ENCODE data around the gene RNASE7. TPM values are rescaled to one million over a fixed set of nuclear protein-coding genes. Genes with fewer than 3 reads are reported as not detected.

RNASE7 gene
- polyA plus RNA-seq, 1 of the 3 experiments (the other 2 are of a cell fraction) = not detected

DNA sequence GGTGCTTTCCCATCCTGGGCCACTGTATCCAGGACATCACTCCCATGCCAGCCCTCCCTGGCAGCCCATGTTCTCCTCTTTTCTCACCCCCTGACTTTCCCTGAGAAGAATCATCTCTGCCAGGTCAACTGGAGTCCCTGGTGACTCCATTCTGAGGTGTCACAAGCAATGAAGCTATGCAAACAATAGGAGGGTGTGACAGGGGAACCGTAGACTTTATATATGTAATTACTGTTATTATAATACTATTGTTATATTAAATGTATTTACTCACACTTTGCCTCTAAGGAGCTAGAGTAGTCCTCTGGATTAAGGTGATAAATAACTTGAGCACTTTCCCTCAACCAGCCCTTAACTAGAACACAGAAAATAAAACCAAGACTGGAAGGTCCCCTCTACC, 47.1 kb downstream of the RNASE7 start:
- Histone ChIP-seq H3K4me1 (ENCODE audit: control insufficient read depth in 1 of 2, insufficient read depth in 2 of 2, low read depth in 1 of 2, low read length in 1 of 2) (peaks cover 15 to 31% of the 10 kb centered on the region in 2 experiments; a peak in 3 of 4 replicates), H3K36me3 (replicated peaks in 1 of 2; ENCODE audit: control insufficient read depth in 1 of 2, insufficient read depth in 2 of 2, low read length in 1 of 2) (peaks cover 45 to 77% of the 10 kb centered on the region in 2 experiments), H4K20me1 (ENCODE audit: insufficient read depth) (peaks cover 11% of the 10 kb centered on the region; the same call in 1 of the 2 replicates), H3K9me2 (no peaks in the 10 kb centered on the region), H3K4me2 (no peak overlapping the region), H3K79me2 (ENCODE audit: insufficient read depth) (peaks cover 5% of the 10 kb centered on the region; the same call in 1 of the 2 replicates), H3K27me3 (ENCODE audit: insufficient read depth) (no peaks in the 10 kb centered on the region), H2AFZ (ENCODE audit: low read depth) (no peak overlapping the region), H3K4me3 (ENCODE audit: low read depth in 2 of 2, low read length in 1 of 2) (no peak overlapping the region), H3K27ac (ENCODE audit: low read depth in 2 of 2, low read length in 1 of 2) (peak overlapping the region; percentile 11 to 89; a peak in 3 of 4 replicates), H3K9ac (no peak overlapping the region), H3K9me3 (no peaks in the 10 kb centered on the region), H3F3A (replicated peaks; ENCODE audit: insufficient read depth) (peaks cover 51% of the 10 kb centered on the region)
- peak; percentile 16 for DNase-seq
- CTCF ChIA-PET = interaction anchor here (0.6 to 8.6 kb wide), 14 partner anchors 6 to 281 kb away, joined by 3 to 79 read pairs (median 6); partner anchors contain the start of genes ARHGEF40 and ZNF219
- 67% methylated on average over 1 of the region's 1 CpG for WGBS (ENCODE audit: low lambda C conversion rate)
- no peak for TF ChIP-seq FOSL2 (IDR thresholded peaks at IDR 0.05; ENCODE audit: borderline replicate concordance, low read depth)
- TF ChIP-seq TAF1 (IDR thresholded peaks at IDR 0.05; ENCODE audit: borderline replicate concordance, low read depth, low read length) = no peak
- no peak for TF ChIP-seq FOXM1 (IDR thresholded peaks at IDR 0.05; ENCODE audit: low read depth)
- TF ChIP-seq EZH2phosphoT487 (IDR thresholded peaks at IDR 0.05; ENCODE audit: borderline replicate concordance, low read depth) = no peak
- no peak for TF ChIP-seq MXI1 (IDR thresholded peaks at IDR 0.05; ENCODE audit: low read depth, low read length)
- TF ChIP-seq EP300 (IDR thresholded peaks at IDR 0.05; ENCODE audit: borderline replicate concordance in 1 of 2, low read depth in 1 of 2, low read length in 1 of 2) = no peak
- TF ChIP-seq, protein P1, sequence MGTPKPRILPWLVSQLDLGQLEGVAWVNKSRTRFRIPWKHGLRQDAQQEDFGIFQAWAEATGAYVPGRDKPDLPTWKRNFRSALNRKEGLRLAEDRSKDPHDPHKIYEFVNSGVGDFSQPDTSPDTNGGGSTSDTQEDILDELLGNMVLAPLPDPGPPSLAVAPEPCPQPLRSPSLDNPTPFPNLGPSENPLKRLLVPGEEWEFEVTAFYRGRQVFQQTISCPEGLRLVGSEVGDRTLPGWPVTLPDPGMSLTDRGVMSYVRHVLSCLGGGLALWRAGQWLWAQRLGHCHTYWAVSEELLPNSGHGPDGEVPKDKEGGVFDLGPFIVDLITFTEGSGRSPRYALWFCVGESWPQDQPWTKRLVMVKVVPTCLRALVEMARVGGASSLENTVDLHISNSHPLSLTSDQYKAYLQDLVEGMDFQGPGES (IDR thresholded peaks at IDR 0.05; ENCODE audit: low read depth, low read length) = no peak
- POLR2A ChIA-PET = interaction anchor here (1.1 to 1.6 kb wide), 3 partner anchors 7 to 18 kb away, joined by 3 to 11 read pairs (median 3); partner anchors contain the start of genes ARHGEF40 and ZNF219

DNA sequence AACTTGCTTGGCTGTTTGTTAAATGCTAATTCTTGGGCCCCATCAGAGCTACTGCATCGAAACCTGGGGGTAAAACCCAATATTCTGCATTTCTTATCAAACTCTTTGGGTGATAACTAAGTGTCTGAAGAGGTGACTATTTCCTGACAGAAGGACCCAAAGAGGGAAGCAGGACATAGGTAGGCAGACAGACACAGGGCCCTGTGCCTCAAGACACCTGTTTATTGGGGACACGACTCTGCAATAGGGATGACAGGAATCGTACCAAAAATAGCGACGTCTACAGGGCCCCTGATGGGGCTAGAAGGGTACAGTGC, 47.7 kb downstream of the RNASE7 start:
- Histone ChIP-seq H3F3A (replicated peaks; ENCODE audit: insufficient read depth) (peaks cover 49% of the 10 kb centered on the region), H3K4me1 (ENCODE audit: control insufficient read depth in 1 of 2, insufficient read depth in 2 of 2, low read depth in 1 of 2, low read length in 1 of 2) (peaks cover 17 to 26% of the 10 kb centered on the region in 2 experiments), H3K9ac (no peak overlapping the region), H4K20me1 (ENCODE audit: insufficient read depth) (peaks cover 12% of the 10 kb centered on the region; the same call in 1 of the 2 replicates), H3K9me2 (no peaks in the 10 kb centered on the region), H3K79me2 (ENCODE audit: insufficient read depth) (peaks cover 5% of the 10 kb centered on the region; the same call in 1 of the 2 replicates), H3K36me3 (replicated peaks in 1 of 2; ENCODE audit: control insufficient read depth in 1 of 2, insufficient read depth in 2 of 2, low read length in 1 of 2) (peaks cover 40 to 71% of the 10 kb centered on the region in 2 experiments), H3K4me2 (no peak overlapping the region), H3K4me3 (ENCODE audit: low read depth in 2 of 2, low read length in 1 of 2) (no peak overlapping the region), H3K9me3 (no peaks in the 10 kb centered on the region), H3K27me3 (ENCODE audit: insufficient read depth) (no peaks in the 10 kb centered on the region), H2AFZ (ENCODE audit: low read depth) (no peak overlapping the region), H3K27ac (ENCODE audit: low read depth in 2 of 2, low read length in 1 of 2) (peak overlapping the region in 1 of 2 experiments; percentile 89; a peak in 2 of 4 replicates)
- 88% methylated on average over 5 of the region's 5 CpGs for WGBS (ENCODE audit: low lambda C conversion rate)
- ChIA-PET POLR2A (interaction anchor here (1.1 to 1.6 kb wide), 3 partner anchors 8 to 19 kb away, joined by 3 to 11 read pairs (median 3); partner anchors contain the start of genes ARHGEF40 and ZNF219), CTCF (interaction anchor here (0.8 to 5.8 kb wide), 15 partner anchors 10 to 84 kb away, joined by 3 to 79 read pairs (median 6); partner anchors contain the start of gene ARHGEF40)
- DNase-seq = no peak
- TF ChIP-seq, protein P2, sequence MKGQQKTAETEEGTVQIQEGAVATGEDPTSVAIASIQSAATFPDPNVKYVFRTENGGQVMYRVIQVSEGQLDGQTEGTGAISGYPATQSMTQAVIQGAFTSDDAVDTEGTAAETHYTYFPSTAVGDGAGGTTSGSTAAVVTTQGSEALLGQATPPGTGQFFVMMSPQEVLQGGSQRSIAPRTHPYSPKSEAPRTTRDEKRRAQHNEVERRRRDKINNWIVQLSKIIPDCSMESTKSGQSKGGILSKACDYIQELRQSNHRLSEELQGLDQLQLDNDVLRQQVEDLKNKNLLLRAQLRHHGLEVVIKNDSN (IDR thresholded peaks at IDR 0.05; ENCODE audit: borderline replicate concordance, low read depth) = no peak
- TF ChIP-seq RXRA (IDR thresholded peaks at IDR 0.05; ENCODE audit: borderline replicate concordance, low read depth) (no peak), RCOR1 (IDR thresholded peaks at IDR 0.05; ENCODE audit: low read length) (no peak), MEF2A (IDR thresholded peaks at IDR 0.05; ENCODE audit: borderline replicate concordance, low read depth) (no peak), NFIC (IDR thresholded peaks at IDR 0.05; ENCODE audit: borderline replicate concordance) (no peak), TEAD4 (IDR thresholded peaks at IDR 0.05; ENCODE audit: borderline replicate concordance, insufficient read depth) (no peak), FOSL2 (IDR thresholded peaks at IDR 0.05; ENCODE audit: borderline replicate concordance, low read depth) (no peak), NRF1 (IDR thresholded peaks at IDR 0.05; ENCODE audit: low read depth, low read length) (no peak), TCF12 (IDR thresholded peaks at IDR 0.05) (no peak), RAD21 (IDR thresholded peaks at IDR 0.05; ENCODE audit: low read length) (no peak), SMC3 (IDR thresholded peaks at IDR 0.05; ENCODE audit: low read depth, low read length) (no peak)
- TF ChIP-seq, protein P1 (IDR thresholded peaks at IDR 0.05; ENCODE audit: low read depth, low read length) = no peak
- TF ChIP-seq, protein P3, sequence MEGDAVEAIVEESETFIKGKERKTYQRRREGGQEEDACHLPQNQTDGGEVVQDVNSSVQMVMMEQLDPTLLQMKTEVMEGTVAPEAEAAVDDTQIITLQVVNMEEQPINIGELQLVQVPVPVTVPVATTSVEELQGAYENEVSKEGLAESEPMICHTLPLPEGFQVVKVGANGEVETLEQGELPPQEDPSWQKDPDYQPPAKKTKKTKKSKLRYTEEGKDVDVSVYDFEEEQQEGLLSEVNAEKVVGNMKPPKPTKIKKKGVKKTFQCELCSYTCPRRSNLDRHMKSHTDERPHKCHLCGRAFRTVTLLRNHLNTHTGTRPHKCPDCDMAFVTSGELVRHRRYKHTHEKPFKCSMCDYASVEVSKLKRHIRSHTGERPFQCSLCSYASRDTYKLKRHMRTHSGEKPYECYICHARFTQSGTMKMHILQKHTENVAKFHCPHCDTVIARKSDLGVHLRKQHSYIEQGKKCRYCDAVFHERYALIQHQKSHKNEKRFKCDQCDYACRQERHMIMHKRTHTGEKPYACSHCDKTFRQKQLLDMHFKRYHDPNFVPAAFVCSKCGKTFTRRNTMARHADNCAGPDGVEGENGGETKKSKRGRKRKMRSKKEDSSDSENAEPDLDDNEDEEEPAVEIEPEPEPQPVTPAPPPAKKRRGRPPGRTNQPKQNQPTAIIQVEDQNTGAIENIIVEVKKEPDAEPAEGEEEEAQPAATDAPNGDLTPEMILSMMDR (IDR thresholded peaks at IDR 0.05) = no peak
- TF ChIP-seq, protein P4, sequence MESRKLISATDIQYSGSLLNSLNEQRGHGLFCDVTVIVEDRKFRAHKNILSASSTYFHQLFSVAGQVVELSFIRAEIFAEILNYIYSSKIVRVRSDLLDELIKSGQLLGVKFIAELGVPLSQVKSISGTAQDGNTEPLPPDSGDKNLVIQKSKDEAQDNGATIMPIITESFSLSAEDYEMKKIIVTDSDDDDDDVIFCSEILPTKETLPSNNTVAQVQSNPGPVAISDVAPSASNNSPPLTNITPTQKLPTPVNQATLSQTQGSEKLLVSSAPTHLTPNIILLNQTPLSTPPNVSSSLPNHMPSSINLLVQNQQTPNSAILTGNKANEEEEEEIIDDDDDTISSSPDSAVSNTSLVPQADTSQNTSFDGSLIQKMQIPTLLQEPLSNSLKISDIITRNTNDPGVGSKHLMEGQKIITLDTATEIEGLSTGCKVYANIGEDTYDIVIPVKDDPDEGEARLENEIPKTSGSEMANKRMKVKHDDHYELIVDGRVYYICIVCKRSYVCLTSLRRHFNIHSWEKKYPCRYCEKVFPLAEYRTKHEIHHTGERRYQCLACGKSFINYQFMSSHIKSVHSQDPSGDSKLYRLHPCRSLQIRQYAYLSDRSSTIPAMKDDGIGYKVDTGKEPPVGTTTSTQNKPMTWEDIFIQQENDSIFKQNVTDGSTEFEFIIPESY (IDR thresholded peaks at IDR 0.05; ENCODE audit: borderline replicate concordance, low read depth) = no peak
- TF ChIP-seq, protein P5, sequence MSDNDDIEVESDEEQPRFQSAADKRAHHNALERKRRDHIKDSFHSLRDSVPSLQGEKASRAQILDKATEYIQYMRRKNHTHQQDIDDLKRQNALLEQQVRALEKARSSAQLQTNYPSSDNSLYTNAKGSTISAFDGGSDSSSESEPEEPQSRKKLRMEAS (IDR thresholded peaks at IDR 0.05; ENCODE audit: low read depth) = no peak
